OCI-LY7 (cell line): ENCODE results near the gene FAM186B. TPM values are rescaled to one million over a fixed set of nuclear protein-coding genes. Genes with fewer than 3 reads are reported as not detected.

ENCODE experiments used
- BruUV-seq: library from RNA; stranded (reverse); fragments of 400-500 nt; replicated peaks from 2 replicates; lab custom pipeline; 2021; lab: Mats Ljungman, UMichigan
- CTCF ChIA-PET: fragments of 300-600 bp; sonication (Branson Sonifier 250); formaldehyde crosslinking; loops from one replicate; lab custom pipeline; 2022; ENCODE audit warnings: antibody characterized with exemption; ENCODE audit not compliant: unreplicated experiment; lab: Charles Lee
- POLR2A ChIA-PET: fragments of 300-600 bp; sonication (Branson Sonifier 250); formaldehyde crosslinking; loops from one replicate; lab custom pipeline; 2022; ENCODE audit warnings: antibody characterized with exemption; lab: Charles Lee
- DNase-seq: peaks from one replicate; pipeline ENCODE4 v3.0.0-alpha.2; 2015; ENCODE audit warnings: low spot score
- H2AFZ ChIP-seq: fragments of 200-600 bp; sonication (generic), shearing (Covaris generic); 2 replicates; pipeline ENCODE4 v1.6.1; 2014; ENCODE audit warnings: mild to moderate bottlenecking, antibody characterized with exemption, low read length, moderate library complexity
- H3K27ac ChIP-seq: fragments of 200-600 bp; sonication (generic); 2 replicates; pipeline ENCODE4 v1.5.1; 2014; ENCODE audit warnings: mixed run types, low read depth, mild to moderate bottlenecking, moderate library complexity, low read length, inconsistent platforms; ENCODE audit not compliant: poor library complexity, severe bottlenecking
- H3K36me3 ChIP-seq: fragments of 200-600 bp; sonication (generic); 2 replicates; pipeline ENCODE4 v1.6.1; 2014; ENCODE audit warnings: mild to moderate bottlenecking, antibody characterized with exemption, low read length, moderate library complexity, mixed read lengths; ENCODE audit not compliant: insufficient read depth
- H3K4me1 ChIP-seq: fragments of 200-600 bp; sonication (generic); 2 replicates; pipeline ENCODE4 v1.5.1; 2014; ENCODE audit warnings: mild to moderate bottlenecking, low read length; ENCODE audit not compliant: insufficient read depth, poor library complexity, severe bottlenecking
- H3K4me2 ChIP-seq: fragments of 200-600 bp; sonication (generic); 2 replicates; pipeline ENCODE4 v1.6.1; 2014; ENCODE audit warnings: mild to moderate bottlenecking, low read length
- H3K4me3 ChIP-seq: fragments of 200-600 bp; sonication (generic); 2 replicates; pipeline ENCODE4 v1.5.1; 2014; ENCODE audit warnings: mild to moderate bottlenecking, low read depth, low read length; ENCODE audit not compliant: poor library complexity, severe bottlenecking
- H3K79me2 ChIP-seq: fragments of 200-600 bp; sonication (generic); 2 replicates; pipeline ENCODE4 v1.6.1; 2016; ENCODE audit warnings: low read depth, mild to moderate bottlenecking, low read length, moderate library complexity, mixed read lengths; ENCODE audit not compliant: insufficient read depth
- H3K9me2 ChIP-seq: fragments of 200-600 bp; sonication (generic); 2 replicates; pipeline ENCODE4 v1.6.1; 2016; ENCODE audit warnings: mild to moderate bottlenecking, low read length, mixed read lengths; ENCODE audit not compliant: insufficient read depth
- H3K9me3 ChIP-seq: fragments of 200-600 bp; sonication (generic); 2 replicates; pipeline ENCODE4 v1.6.1; 2014; ENCODE audit warnings: mild to moderate bottlenecking, mixed run types, low read length, mixed read lengths
- H4K20me1 ChIP-seq: fragments of 200-600 bp; sonication (generic); 2 replicates; pipeline ENCODE4 v1.6.1; 2014; ENCODE audit warnings: mild to moderate bottlenecking, antibody characterized with exemption, low read length, moderate library complexity, mixed read lengths; ENCODE audit not compliant: insufficient read depth
- CTCF ChIP-seq: fragments of 200-600 bp; sonication (generic); conservative IDR thresholded peaks from 2 replicates; pipeline ENCODE4 v1.5.1; 2014; ENCODE audit warnings: mild to moderate bottlenecking, antibody characterized with exemption, low read length, moderate library complexity, mixed read lengths
- EZH2phosphoT487 ChIP-seq: fragments of 200-600 bp; sonication (generic); IDR thresholded peaks from 2 replicates; pipeline ENCODE4 v1.6.1; 2018; ENCODE audit warnings: low read depth, borderline replicate concordance, mild to moderate bottlenecking, mixed run types, antibody characterized with exemption, low read length, moderate library complexity, mixed read lengths
- intact Hi-C: fragments of 100-400 bp; cut with micrococcal nuclease; formaldehyde crosslinking; loops from one replicate; pipeline ENCODE4 v1.10.0; 2022; ENCODE audit not compliant: unreplicated experiment
- total RNA-seq, 2 experiments: library from RNA; depleted of rRNA in 1 of 2; stranded (reverse); fragments of >200 nt in 1 of 2; shearing (Covaris generic) in 1 of 2; gene quantifications; 2 replicates each; pipeline ENCODE4 v1.2.3, GENCODE V29; 2014 to 2022

FAM186B gene
- total RNA-seq, 2 experiments from 2014 or later = 0.60 to 2.8 TPM

GRCh38 chr12:49543221-49543913 lies 62.1 kb downstream of the FAM186B start:
- ChIA-PET POLR2A (interaction anchor here (0.6 to 1.0 kb wide), 3 partner anchors 8 to 11 kb away, joined by 3 read pairs; no protein-coding TSS in a partner anchor), CTCF (no interaction called here)
- intact Hi-C loops = no loop called here
- Histone ChIP-seq H3K36me3 (no peaks in the 10 kb centered on the region), H3K27ac (no peak overlapping the region), H3K9me2 (no peaks in the 10 kb centered on the region), H3K4me2 (no peak overlapping the region), H4K20me1 (no peaks in the 10 kb centered on the region), H3K79me2 (no peaks in the 10 kb centered on the region), H3K9me3 (no peaks in the 10 kb centered on the region), H2AFZ (no peak overlapping the region), H3K4me1 (peaks cover 17% of the 10 kb centered on the region), H3K4me3 (no peak overlapping the region)
- no peak for TF ChIP-seq EZH2phosphoT487
- no peak for TF ChIP-seq CTCF
- BruUV-seq = no TSS peak
- DNase-seq = no peak

GRCh38 chr12:49542592-49543160 lies 62.8 kb downstream of the FAM186B start:
- no peak overlapping the region for H3K27ac ChIP-seq
- no peaks in the 10 kb centered on the region for H3K36me3 ChIP-seq
- no peaks in the 10 kb centered on the region for H3K79me2 ChIP-seq
- intact Hi-C loops = no loop called here
- TF ChIP-seq EZH2phosphoT487 = no peak
- TF ChIP-seq CTCF = no peak
- no peaks in the 10 kb centered on the region for H4K20me1 ChIP-seq
- H2AFZ ChIP-seq = no peak overlapping the region
- peaks cover 24% of the 10 kb centered on the region for H3K4me1 ChIP-seq
- ChIA-PET CTCF (no interaction called here), POLR2A (interaction anchor here (0.6 to 1.0 kb wide), 3 partner anchors 9 to 11 kb away, joined by 3 to 5 read pairs (median 3); no protein-coding TSS in a partner anchor)
- BruUV-seq = no TSS peak
- H3K9me3 ChIP-seq = no peaks in the 10 kb centered on the region
- H3K9me2 ChIP-seq = no peaks in the 10 kb centered on the region
- no peak overlapping the region for H3K4me2 ChIP-seq
- no peak overlapping the region for H3K4me3 ChIP-seq
- no peak for DNase-seq
